Omental fat pad (tissue), 4 donors: ENCODE results near the gene SAMD4A. TPM values are rescaled to one million over a fixed set of nuclear protein-coding genes. Genes with fewer than 3 reads are reported as not detected.

Experiments
- ATAC-seq: fragments of 150-250 bp; one replicate; pipeline ENCODE4 v1.9.1; 2016; ENCODE audit warnings: mild to moderate bottlenecking, moderate library complexity; ENCODE audit not compliant: low FRiP score
- DNase-seq: peaks from one replicate; pipeline ENCODE4 v3.0.0-alpha.2; 2019; ENCODE audit warnings: low spot score
- total RNA-seq, 4 donors: library from RNA; depleted of rRNA; stranded (reverse); fragments of >200 nt; gene quantifications; one replicate each; pipeline ENCODE4 v1.1.0, GENCODE V29; 2016
- TF ChIP-seq, protein P1 (sequence below), 3 donors: fragments of 450-650 bp; IDR thresholded peaks; one replicate each; pipeline ENCODE4 v1.5.1; 2016 to 2017; ENCODE audit warnings: antibody characterized with exemption in 3 of 3, mild to moderate bottlenecking in 3 of 3, moderate library complexity in 2 of 3

SAMD4A gene
- total RNA-seq, 4 donors from 2014 or later: 33.9 to 116 (median 38.3) TPM

DNA sequence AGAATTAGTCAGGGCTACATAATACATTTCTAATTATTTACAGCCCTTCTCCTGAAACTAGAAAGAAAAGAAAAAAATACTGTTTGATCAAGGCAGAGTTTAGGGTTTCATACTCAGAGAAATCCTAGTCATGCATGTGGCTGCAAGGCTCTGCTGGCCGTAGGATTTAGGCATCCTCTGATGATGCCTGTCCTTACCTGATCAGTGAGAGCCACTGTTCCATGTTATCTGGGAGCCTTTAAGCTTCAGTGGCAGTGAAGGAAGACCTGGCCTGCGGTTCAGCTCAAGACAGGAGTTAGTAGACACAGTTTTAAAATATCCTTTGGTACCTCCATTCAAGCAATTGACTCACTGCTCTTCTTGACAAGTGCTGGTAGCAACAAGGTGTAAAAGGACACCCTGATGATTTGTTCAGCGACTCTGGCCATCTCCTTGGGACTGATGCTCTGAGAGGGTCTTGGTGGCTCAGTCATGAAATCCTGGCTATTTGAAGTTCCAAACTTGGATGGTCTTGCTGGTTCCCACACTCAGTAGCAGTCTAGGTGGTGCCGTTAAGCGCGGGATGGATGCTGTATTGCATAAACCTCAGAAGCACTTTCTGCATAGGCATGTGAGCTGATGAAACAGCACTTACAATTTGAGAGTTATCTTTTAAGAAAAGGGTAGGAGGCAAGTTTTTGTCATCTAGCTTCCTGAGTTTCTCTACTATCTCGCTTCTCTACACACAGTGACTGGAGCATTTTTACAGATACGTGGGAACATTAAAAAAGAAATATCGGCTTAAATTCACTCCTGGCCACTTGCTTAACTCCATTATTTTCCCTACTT is 162.0 kb downstream of the SAMD4A start:
- DNase-seq (no peak), ATAC-seq (no peak)
- TF ChIP-seq, protein P1, sequence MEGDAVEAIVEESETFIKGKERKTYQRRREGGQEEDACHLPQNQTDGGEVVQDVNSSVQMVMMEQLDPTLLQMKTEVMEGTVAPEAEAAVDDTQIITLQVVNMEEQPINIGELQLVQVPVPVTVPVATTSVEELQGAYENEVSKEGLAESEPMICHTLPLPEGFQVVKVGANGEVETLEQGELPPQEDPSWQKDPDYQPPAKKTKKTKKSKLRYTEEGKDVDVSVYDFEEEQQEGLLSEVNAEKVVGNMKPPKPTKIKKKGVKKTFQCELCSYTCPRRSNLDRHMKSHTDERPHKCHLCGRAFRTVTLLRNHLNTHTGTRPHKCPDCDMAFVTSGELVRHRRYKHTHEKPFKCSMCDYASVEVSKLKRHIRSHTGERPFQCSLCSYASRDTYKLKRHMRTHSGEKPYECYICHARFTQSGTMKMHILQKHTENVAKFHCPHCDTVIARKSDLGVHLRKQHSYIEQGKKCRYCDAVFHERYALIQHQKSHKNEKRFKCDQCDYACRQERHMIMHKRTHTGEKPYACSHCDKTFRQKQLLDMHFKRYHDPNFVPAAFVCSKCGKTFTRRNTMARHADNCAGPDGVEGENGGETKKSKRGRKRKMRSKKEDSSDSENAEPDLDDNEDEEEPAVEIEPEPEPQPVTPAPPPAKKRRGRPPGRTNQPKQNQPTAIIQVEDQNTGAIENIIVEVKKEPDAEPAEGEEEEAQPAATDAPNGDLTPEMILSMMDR (IDR thresholded peaks at IDR 0.05): no peak

DNA sequence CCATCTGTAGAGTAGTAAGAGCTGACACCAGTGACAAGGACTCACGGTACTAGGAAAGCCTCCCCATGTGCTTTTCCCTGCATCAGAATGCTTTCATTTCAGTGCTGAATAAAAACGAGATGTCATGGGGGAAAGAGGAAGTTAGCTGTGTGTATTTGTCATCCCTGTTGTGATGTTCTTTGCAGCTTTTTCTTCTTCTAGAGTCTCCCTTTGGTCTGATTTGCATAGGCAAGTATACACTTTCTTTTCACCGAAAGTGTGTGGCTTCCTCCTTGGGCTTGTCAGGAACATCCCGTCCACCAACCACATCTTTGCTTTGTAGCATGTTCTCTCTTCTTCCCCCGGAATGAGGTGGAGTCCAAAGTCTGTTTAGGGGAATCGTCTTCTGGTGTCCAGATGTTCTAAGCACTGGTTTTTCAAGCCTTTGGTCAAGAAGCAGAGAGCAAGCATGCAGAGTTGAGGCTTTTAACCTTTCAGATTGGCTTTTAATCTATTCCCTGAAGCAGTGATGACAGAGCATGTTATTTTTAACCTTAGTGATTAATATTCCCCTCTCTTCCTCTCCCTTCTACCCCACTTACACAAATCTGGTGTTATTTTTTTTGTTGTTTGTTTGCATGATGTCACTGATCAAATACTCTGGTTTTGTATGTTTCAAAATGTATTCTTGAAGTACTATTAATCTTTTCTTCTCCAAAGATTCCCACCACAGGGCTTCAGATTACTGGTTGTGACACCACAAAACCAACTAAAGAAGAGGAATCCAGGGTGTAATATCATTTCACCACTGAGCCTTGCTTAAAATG is 163.4 kb downstream of the SAMD4A start:
- DNase-seq: no peak
- ATAC-seq: peak; percentile 64
- TF ChIP-seq, protein P1 (IDR thresholded peaks at IDR 0.05): no peak

DNA sequence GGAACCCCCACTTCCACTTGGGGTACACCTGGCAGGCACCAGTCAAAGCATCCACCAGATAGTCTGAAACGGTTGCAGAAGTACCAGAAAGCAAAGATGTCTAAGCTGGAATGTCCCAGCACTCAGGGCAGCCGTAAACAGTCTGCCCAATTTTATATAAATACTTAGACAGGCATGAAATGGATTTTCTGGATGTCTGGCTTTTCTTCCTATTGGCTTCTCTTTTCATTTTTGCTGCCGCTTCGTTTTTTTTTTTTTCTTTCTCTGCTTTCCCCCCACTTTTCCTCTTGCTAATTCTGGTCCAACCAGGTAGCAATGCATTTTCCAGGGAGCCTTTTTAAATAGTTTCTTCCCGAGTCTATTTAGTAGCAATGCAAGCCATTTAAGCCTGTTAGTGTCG is 168.0 kb downstream of the SAMD4A start:
- TF ChIP-seq, protein P1 (IDR thresholded peaks at IDR 0.05): no peak
- DNase-seq: no peak
- no peak for ATAC-seq

DNA sequence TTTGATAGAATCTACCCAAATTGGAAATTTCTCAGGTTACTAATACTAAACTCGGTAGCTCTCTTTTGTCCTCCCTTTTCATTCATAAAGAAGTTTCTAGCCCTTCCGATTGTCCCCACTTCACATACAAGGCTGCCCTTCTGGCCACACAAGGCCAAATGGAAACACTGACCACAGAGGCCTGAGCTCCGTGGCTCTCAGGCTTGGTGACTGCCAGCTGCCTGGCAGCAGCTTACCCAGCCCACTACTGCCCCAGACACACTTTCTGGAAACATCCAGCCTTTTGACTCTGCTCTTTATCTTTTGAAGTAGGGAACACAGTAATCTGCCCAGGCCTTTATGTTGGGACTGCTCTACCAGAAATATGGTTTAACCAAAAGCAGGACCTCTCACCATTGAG is 168.5 kb downstream of the SAMD4A start:
- DNase-seq (no peak), ATAC-seq (no peak)
- TF ChIP-seq, protein P1 (IDR thresholded peaks at IDR 0.05): no peak

DNA sequence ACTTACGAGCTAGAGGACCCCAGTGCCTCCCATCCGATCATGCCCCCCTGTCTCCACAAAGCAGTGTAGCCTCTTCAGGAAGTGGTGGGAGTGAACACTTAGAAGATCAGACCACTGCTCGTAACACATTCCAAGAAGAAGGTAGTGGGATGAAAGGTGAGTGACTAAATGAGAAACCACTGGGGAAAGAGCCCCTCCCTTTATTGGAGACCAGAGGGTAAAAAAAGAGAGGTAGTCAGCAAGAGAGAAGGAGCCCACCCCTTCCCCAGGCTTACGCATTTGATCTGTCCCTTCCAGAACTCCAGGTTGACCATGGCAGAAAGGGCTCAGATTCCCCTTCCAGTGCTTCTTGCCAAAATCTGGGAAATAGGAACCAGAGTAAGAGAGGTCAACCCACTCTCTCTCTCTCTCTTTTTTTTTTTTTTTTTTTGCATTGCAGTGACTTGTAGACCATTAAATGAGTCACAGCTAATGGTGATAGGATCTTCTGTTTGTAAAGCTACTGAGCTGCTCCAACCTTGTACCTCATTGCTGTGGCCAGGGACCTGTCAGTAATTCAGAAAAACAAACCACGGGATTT is 170.3 kb downstream of the SAMD4A start:
- TF ChIP-seq, protein P1 (IDR thresholded peaks at IDR 0.05): no peak
- ATAC-seq: no peak
- DNase-seq: no peak

DNA sequence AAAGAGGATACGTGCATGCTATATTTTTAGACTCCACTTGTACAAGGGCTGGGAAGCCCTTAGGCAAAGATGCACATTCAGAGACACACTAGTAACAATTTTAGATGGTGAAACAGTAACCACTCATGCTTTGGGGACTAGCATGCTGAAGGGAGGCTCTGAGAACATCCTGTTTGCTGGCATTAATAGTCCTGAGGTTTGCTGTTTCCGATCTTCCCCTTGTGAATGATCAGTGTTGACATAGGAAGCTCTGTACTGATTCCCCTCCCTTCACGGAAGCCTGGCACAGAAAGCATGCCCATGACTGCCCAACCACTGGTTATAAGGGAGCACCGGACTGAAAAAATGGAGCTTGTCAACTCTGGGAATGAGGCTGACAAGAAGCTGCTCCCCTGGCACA is 171.1 kb downstream of the SAMD4A start:
- no peak for DNase-seq
- ATAC-seq: no peak
- TF ChIP-seq, protein P1 (IDR thresholded peaks at IDR 0.05): no peak
